Epithelial cell of esophagus (primary cell): Measurements from ENCODE around the gene TLR4.

Source experiments
- DNase-seq: peaks from one replicate; pipeline ENCODE4 v3.0.0; 2010; ENCODE audit warnings: low read depth
- H3K4me3 ChIP-seq: 2 replicates; pipeline ENCODE4 v1.5.1; 2011; ENCODE audit warnings: mild to moderate bottlenecking, low read length, control low read depth
- TF ChIP-seq, protein P1 (sequence below): IDR thresholded peaks from 2 replicates; pipeline ENCODE4 v1.5.1; 2011; ENCODE audit warnings: low read depth, mild to moderate bottlenecking, low read length, control low read depth, inconsistent platforms; ENCODE audit not compliant: insufficient read depth; ENCODE audit errors: missing control alignments

The TLR4 gene

DNA sequence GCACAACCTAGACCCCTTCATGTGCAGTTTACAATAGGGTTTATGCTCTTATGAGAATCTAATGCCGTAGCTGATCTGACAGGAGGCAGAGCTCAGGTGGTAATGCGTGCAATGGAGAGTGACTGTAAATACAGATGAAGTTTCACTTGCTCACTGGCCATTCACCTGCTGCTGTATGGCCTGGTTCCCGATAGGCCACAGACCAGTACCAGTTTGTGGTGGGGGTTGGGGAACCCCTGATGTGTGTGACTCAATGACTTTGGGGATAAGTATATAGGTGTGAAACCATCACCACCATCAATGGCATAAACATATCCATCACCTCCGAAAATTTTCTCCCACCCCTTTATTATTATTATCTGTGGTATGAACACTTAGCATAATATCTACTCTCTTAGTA, 42.1 kb downstream of the TLR4 start:
- TF ChIP-seq, protein P1, sequence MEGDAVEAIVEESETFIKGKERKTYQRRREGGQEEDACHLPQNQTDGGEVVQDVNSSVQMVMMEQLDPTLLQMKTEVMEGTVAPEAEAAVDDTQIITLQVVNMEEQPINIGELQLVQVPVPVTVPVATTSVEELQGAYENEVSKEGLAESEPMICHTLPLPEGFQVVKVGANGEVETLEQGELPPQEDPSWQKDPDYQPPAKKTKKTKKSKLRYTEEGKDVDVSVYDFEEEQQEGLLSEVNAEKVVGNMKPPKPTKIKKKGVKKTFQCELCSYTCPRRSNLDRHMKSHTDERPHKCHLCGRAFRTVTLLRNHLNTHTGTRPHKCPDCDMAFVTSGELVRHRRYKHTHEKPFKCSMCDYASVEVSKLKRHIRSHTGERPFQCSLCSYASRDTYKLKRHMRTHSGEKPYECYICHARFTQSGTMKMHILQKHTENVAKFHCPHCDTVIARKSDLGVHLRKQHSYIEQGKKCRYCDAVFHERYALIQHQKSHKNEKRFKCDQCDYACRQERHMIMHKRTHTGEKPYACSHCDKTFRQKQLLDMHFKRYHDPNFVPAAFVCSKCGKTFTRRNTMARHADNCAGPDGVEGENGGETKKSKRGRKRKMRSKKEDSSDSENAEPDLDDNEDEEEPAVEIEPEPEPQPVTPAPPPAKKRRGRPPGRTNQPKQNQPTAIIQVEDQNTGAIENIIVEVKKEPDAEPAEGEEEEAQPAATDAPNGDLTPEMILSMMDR, result no peak
- no peak for DNase-seq
- H3K4me3 ChIP-seq, result no peak overlapping the region

DNA sequence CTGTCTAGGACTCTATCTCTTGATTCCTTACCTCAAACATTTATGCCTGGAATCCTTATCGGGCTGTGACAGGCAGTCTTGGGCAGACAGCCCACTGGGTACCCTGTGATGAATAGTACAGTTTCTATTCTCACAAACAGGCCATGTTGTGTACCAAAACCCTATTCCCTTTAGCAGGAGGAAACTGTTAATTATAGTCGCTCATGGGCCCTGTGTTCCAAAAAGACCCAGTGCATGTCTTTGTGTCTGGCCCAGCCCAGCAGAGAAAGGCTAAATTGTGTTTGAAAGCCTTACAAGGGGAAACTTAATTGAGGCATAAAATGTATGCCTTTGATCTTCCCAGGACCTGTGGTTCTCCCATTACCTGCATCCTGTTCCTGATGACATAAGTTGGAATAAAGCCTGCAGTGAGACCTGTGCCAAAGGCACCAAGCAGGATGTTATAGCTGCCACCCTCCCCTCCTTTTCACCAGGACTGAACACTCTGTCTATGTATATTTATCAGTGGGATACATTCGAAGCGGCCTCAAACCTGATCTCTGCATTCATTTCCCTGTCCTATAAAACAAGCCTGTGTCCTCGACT, 43.3 kb downstream of the TLR4 start:
- H3K4me3 ChIP-seq, result no peak overlapping the region
- DNase-seq, result no peak
- TF ChIP-seq, protein P1, result no peak

DNA sequence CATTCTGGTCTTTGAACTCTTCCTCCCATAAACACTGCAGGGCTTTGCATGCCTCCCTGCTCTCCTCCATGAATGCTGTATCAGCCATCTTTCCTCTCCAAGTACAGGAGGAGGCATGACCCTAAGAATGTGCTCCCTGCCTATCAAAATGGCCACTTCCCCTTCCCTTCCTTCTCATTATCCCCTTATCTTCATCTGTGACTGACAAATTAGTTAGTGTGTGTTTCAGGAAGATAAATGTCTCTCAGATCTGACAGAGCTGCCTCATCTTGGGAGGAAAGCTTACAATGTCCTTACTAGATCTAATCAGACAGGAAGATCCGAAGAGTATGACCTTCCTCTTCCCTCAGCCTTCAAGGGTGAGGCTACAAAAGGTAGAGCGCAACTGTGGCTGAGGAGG, 46.2 kb downstream of the TLR4 start:
- DNase-seq, result no peak
- TF ChIP-seq, protein P1, result no peak
- no peak overlapping the region for H3K4me3 ChIP-seq

DNA sequence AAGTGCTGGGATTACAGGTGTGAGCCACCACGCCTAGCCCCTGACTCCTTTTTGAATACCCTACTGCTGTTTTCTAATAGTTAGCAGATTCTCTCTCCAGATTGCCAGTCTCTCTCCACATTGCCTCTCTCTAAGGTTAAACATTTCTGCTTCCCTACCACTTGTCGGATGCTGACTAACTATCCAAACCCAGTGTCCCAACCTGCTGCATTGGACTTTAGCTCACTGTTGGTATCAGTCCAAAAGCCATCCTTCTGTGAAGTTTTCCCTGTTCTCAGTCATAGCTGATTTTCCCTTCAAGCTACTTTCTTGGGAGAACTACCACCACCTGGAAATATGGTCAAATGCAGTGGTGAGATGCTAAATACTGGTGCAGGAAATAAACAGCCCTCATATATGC, 48.7 kb downstream of the TLR4 start:
- TF ChIP-seq, protein P1, result no peak
- no peak for DNase-seq
- H3K4me3 ChIP-seq, result no peak overlapping the region

DNA sequence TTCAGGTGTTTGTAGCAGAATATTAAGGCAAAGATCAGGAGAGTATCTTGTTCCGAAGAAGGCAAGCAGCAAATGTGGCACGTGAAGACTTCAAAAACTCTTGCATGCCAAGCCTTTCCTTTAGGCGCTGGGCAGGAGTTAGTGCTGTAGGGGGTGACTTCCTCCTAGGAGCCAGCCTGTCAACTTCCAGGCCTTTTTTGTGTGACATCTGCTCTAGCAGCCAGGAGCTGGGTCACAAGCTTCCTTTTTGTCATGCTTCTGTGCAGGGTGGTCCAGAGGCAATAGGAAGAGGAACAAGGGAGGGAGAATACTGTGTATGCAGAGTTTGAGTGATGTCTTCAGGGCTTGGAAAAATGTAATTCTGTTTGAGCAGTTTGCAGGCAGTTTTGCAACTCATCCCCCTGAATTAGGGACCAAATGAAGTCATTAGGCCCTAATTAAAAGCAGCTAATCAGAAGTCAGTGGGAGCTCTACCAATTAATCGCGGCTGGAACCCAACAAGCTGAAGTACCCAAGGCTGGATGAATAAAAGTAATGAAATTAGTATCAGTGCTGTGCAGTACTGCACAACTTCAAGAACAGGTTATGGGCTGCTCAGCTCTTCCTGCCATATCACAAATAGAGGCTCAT, 53.5 kb downstream of the TLR4 start:
- TF ChIP-seq, protein P1, result no peak
- DNase-seq, result no peak
- H3K4me3 ChIP-seq, result no peak overlapping the region

DNA sequence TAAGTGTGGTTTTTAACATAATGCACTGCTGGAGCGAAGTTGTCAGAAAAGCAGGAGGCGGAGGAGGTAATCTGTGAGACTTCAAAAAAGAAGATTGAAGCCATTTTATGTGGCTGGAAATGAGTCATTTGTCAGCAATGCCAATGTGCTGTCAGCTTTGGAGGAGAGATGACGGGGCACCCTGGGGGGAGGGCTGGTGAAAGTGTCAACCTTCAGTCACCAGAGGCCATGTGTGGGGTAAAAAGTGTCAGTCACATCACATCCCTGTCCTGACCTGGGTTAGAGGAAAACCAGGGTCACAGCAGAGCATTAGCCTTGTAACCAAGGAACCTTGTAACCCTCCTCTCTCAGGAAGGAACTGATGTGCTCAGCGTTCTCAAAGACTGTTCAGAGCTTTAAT, 59.1 kb downstream of the TLR4 start:
- DNase-seq, result peak; percentile 29
- no peak overlapping the region for H3K4me3 ChIP-seq
- TF ChIP-seq, protein P1, result no peak

DNA sequence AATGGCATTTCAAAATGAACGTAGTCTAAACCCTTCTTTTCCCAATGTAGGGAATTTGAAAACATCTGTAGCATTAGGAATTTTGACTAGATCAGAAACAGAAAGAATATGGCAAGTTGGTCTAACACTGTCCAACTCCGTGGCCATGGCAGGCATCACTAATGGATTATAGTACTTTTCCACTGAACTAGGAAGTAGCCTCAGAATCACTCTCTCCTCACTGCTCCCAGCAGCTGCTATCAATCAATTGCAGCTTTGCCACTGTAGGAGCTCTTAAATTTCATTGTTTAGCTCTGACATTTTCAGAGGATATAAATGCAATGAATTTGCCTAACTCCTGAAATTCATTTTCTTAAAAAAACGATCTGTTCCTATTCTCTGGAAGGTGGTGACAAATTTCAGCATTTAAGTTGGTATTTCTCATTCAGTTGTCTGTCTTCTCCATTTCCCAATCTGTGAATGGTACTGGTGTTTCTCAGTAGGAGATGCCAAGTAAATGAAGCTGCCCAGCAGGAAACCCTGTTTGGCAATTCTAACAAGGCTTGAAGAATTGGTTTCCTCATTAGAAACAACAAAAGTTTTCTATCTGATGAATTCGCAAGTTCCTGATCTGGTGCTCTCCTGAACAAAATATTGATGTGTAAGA, 64.7 kb downstream of the TLR4 start:
- no peak for DNase-seq
- no peak overlapping the region for H3K4me3 ChIP-seq
- TF ChIP-seq, protein P1, result no peak
